IPS DF 4.7 (cell line): Measurements from ENCODE around the gene USP13.
"Not testable (repeated sequence)": the region's sequence is repeated elsewhere in the genome, so short reads cannot be mapped to it uniquely, and the experiment has no call there.

ENCODE experiments used
- DNase-seq: peaks from one replicate; pipeline ENCODE4 v3.0.0-alpha.2; 2013; ENCODE audit warnings: low spot score; ENCODE audit errors: extremely low read depth

USP13 gene

DNA sequence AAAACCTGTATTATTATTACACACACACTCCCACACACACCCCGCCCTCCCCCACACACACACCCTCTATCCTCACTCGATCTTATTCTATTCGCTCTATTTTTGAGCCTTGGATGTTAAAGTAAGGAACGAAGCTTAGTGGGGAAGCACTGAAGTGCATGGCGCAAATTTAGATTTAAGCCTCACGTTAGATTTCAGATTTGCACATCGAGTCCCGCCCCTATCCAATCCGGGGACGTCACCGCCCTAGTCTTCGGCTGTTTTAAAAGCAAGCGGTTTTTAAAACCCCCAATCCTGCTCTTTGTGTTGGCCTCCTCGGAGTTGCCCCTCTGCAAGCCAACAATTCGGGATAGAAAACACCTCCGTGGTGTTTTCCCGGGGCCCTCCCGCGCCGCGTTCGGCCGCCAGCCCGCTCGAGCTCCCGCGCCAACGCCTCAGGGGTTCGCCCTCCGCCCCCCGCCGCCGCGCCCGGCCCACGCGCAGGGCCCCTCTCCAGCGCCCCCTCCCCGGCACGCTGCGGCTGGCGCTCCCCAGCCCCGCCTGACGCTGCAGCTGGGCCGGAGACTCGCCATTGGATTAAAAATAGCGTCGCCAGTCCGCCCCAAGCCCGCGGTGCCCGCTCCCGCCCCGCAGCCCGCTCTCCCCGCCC lies at the start of gene USP13:
USP13 (plus strand) TSS at position 594 of the 649 bp plus-strand sequence. CDS start 186 bp downstream, outside the sequence.
- no peak for DNase-seq

DNA sequence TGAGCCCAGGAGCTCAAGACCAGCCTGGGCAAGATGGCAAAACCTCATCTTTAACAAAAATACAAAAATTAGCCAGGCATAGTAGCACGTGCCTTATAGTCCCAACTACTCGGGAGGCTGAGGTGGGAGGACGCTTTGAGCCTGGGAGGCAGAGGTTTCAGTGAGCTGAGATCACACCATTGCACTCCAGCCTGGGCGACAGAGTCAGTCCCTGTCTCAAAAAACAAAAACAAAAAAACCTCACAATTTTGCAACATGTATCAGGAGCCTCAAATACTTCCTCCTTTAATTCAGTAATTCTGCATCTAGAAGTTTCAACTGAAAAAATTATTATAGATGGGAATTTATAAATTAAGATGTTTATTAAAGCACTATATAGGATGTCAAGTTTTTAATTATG lies 49.5 kb upstream of the USP13 start:
- no peak for DNase-seq

DNA sequence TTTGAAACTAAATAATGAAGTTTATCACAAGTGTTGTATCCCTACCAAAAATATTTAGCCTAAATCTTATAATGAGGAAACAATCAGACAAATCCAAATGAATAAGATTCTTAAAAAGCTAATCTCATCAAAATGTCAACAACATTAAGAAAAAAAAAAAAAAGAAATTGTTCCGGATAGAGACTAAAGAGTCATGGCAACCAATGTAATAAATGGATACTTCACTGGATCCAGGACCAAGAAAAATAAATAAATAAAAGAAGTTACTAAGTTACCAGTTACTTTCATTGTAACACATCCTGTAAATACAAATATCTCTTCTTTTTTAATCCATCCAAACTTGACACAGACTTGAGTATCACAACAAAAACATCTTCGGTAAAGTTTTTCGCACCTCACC lies 49.0 kb upstream of the USP13 start:
- no peak for DNase-seq

GRCh38 chr3:179604321-179605078 lies 48.3 kb upstream of the USP13 start, which contains the start of the genes MRPL47 and NDUFB5:
MRPL47 (minus strand) TSS chr3:179604638; CDS start chr3:179604624, 14 bp downstream.
NDUFB5 (plus strand) TSS chr3:179604794; CDS start chr3:179604816, 22 bp downstream.
- DNase-seq: peak; percentile 91

GRCh38 chr3:179606534-179607085 lies 46.2 kb upstream of the USP13 start:
- DNase-seq: no peak

DNA sequence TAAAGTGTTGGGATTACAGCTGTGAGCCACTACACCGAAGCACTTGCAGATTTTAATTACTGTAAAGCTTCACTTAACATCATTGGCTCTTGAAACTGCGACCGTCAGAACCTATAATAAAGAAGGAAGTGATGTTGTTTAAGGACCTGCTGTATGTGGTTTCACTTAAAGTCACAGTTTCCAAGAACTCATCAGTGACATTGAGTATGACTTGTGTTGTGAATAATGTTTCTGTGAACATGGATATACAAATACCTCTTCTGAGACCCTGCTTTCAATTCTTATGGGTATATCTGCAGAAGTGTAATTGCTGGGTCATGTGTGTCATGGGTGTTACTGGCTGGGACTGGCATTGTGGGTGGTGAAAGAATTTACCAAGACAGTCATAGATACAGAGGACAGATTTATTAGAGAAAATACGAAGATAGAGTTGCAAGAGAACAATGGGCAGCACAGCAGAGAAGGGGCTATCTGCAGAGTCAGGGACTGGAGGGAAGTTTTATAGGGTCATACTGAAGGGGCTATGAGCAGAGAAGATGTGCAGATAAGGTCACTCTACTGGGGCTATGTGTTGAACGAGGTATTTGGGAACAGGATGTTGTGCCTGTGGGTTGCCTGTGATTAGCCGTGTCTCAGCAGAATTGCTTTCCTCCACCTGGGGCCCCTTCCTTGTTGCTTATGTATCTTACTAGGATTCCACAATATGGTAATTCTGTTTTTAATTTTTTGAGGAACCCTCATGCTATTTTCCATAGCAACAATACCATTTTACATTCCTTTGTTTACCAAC lies 43.7 kb upstream of the USP13 start:
- DNase-seq: no peak

- DNase-seq: no peak
Observed at GRCh38 chr3:179610066-179610465, 42.8 kb upstream of the USP13 start.

DNA sequence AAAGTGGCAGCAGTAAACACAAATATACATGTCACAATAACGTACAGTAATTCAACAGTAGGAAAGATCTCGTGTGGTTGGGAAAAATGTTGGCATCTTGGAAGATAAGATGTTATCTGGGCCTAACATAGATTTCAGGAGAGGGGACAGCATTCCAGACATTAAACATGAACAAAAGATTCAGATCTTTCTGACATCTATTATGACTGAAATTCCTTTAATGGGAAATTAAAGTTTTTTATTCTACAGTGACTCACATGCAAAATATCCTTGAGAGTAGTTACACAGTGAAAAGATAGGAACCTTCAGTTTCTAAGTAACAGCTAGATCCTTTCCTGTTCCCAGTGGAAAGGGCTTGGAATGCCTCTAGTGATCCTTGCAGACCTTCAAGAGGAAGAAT lies 39.0 kb upstream of the USP13 start:
- DNase-seq: no peak

GRCh38 chr3:179615458-179616173 lies 37.2 kb upstream of the USP13 start:
- DNase-seq: no peak

- no peak for DNase-seq
Observed at GRCh38 chr3:179622023-179622422, 30.8 kb upstream of the USP13 start.

DNA sequence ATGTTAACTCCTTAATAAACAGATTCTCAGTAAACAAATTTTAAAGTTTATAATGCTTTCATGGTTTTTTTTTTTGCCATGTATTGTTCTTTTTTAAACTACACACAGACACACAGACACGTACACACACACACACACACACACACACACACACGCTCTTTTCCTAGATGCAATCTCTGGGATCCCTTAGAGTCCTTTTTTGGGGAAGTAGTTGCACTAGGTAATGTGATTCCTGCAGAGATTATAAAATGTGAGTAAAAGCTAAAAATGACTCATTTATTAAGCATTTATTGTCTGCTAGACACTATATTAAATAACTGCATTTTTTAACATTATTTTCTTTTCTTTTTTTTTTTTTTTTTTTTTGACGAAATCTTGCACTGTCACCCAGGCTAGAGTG lies 28.4 kb upstream of the USP13 start:
- no peak for DNase-seq

DNA sequence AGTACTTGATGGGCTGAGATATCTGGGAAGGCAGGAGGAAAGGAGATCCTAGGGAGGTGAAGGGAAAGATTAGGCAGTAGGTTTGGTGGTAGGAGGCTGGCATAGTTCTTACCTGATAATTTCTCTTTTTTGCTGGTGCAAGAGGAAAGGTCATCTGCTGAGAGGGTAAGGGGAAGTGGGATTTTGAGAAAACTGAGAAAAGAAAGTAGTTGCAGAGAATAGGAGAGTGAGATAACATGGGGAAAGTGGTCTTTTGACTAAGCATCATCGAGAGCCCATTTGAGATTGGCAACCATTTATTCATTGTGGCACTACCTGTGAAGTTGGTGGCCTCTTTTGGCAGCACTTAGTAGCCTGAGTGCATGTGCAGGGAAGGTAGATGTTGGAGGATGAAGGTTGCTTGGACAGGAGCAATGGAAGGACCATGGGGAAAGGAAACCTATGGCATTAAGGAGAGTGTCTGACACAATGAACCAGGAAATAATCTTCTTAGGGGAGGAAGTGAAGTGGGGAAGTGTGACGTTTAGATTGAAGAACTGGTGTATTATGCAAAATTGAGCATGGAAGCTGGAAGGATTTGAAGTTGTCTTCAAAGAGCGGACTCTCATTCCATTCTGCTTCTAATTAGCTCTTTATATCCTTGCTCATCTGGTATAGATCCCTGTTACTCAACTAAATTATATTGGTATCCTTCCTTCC lies 21.9 kb upstream of the USP13 start:
- no peak for DNase-seq

DNA sequence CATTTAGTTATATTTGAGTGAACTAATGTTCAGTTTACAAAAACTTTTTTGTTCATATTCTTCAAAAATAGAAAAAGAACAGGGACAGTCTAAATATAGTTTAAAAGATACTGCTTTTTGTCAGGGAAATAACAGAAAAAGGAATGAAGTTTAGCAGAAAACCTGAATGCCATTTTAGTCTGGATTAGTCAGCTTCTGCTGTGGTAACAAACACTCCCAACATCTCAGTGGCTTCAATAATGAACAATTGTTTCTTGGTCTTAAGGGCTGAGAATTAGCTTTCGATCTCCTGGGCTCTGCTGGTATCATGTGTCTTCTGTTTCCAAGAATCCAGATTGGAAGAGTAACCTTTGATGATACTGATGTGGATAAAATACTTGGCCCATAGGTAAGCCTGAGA lies 12.4 kb upstream of the USP13 start:
- no peak for DNase-seq

DNA sequence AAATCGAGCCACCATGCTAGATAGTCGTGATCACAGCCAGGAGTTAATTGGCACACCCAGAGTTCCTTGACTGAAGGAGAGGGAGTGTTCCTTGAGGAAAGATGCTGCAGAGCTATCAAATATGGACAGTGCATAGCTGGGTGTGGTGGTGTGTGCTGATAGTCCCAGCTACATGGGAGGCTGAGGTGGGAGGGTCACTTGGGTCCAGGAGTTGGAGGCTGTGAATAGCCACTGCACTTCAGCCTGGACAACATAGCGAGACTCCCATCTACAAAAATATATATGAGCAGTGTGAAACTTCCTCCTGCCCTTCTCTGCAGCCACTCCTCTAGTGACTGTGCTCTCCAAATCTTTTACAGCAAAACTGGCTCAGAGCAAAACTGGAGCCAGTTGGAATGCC lies 10.0 kb upstream of the USP13 start:
- no peak for DNase-seq

DNA sequence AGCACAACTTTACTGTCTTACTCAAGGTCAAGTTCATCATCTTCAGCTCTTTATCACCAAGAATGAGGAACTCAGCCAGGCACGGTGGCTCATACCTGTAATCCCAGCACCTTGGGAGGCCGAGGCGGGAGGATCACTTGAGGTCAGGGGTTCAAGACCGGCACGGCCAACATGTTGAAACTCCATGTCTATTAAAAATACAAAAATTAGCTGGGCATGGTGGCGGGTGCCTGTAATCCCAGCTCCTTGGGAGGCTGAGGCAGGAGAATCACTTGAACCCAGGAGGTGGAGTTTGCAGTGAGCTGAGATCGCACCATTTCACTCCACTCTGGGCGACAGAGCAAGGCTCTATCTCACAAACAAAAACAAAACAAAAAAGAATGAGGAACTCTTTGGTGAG lies 9.0 kb upstream of the USP13 start:
- not testable (repeated sequence) for DNase-seq

GRCh38 chr3:179646177-179646576 lies 6.7 kb upstream of the USP13 start:
- no peak for DNase-seq

DNA sequence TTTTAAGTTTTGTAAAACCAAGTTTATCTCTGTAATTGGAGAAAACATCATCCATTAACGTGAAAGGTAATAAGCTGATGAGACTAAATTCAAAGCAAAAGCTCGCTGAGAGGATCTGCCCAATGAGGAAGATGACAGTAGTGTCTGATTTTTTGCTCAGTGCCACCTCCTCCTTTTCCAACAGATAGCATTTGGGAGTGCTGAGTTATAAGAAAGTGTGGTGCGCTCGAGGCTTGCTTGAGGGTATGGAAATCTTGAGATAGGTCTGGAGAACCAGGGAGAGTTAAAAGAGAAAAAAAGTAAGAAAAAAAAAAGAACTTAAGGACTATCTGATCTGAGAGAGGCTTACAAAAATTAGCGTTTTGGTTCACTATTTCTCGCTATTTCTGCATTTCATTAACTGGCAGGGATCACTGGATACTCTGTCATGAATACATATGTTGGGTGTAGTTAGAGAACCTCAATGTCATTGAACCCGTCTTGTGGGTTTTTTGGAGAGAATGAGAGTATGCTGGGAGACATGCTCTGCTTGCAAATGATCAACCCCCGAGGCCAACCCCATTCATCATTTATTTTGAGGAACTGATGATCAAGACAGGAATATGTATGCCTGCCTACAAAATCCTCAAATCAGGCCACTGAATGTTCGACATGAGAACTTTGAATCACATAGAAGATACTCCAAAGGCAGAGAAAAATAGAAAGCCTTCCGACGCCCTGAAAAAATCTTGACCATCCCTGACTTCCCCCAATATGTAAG lies 973 bp upstream of the USP13 start:
- DNase-seq: no peak

DNA sequence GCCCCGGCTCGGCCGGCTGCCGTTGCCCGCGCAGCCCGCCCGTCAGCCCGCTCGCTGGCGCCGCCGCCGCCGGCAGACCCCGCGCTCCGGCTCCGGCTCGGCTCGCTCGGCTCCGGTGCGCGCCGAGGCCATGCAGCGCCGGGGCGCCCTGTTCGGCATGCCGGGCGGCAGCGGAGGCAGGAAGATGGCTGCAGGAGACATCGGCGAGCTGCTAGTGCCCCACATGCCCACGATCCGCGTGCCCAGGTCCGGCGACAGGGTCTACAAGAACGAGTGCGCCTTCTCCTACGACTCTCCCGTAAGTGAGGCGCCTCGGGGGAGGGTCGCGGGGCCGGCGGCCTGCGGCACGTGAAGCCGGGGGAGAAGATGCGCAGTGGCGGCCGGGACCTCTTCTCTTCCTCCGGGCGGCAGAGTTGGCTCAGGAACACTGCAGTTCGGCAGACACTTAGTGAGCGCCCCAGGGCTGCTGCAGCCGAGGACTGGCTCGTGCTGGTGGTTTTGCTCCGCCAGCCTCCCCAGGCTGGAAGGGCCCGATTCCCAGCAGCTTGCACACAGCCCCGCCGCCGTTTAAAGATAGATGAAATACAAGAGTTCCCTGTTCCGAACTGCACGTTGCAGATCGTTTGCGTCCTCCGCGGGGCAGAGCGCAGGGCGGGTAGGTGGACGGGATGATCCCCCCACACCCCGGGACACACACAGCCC lies 407 bp downstream of the USP13 start:
- DNase-seq: no peak

- DNase-seq: no peak
Observed at GRCh38 chr3:179655236-179655635, 2.4 kb downstream of the USP13 start.
